ENCODE data around the gene PLXDC2. TPM values are rescaled to one million over a fixed set of nuclear protein-coding genes. Genes with fewer than 3 reads are reported as not detected.
"Not testable (repeated sequence)": the region's sequence is repeated elsewhere in the genome, so short reads cannot be mapped to it uniquely, and the experiment has no call there.

PLXDC2 gene
- not detected for total RNA-seq

DNA sequence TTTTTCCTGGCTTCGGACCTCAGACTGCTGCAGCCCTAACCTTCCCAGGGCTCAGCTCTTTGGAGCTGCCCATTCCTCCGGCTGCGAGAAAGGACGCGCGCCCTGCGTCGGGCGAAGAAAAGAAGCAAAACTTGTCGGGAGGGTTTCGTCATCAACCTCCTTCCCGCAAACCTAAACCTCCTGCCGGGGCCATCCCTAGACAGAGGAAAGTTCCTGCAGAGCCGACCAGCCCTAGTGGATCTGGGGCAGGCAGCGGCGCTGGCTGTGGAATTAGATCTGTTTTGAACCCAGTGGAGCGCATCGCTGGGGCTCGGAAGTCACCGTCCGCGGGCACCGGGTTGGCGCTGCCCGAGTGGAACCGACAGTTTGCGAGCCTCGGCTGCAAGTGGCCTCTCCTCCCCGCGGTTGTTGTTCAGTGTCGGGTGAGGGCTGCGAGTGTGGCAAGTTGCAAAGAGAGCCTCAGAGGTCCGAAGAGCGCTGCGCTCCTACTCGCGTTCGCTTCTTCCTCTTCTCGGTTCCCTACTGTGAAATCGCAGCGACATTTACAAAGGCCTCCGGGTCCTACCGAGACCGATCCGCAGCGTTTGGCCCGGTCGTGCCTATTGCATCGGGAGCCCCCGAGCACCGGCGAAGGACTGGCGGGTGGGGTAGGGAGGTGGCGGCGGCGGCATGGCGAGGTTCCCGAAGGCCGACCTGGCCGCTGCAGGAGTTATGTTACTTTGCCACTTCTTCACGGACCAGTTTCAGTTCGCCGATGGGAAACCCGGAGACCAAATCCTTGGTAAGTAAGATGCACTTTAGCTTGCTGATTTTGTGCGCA is at the start of gene PLXDC2:
PLXDC2 (plus strand) TSS at position 22 of the 820 bp plus-strand sequence.
- Mint-ChIP-seq H3K27ac (no peak within 1 kb of the TSS), H3K9me3 (peaks cover 0 to 4% of the 10 kb centered on the region in 2 donors), H3K36me3 (peaks cover 0 to 10% of the 10 kb centered on the region in 2 donors)
- DNase-seq (ENCODE audit: low spot score in 2 of 2) (no peak), ATAC-seq (peak in 1 of 2 donors; percentile 20)

DNA sequence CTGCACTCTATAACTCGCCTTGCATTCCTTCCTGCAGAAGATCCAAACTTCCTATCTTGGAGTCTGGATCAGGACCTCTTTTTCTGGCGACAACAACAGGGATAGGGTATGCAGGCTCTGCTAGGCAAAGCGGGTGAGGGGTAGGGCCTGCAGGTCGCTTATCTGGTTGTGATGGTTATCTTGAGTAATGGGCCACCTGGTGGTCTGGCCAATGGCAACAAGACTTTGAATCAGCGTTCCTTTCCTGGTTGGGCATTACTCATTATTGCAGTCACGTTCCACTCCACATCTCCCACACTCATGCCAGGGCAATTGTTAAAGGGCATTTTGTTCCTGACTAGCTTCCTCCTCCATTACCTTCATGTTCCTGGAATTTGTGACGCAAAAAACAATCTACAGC is 48.4 kb upstream of the PLXDC2 start:
- Mint-ChIP-seq H3K36me3 (no peaks in the 10 kb centered on the region), H3K27ac (no peak overlapping the region), H3K9me3 (peaks cover 6 to 9% of the 10 kb centered on the region in 2 donors)
- DNase-seq (ENCODE audit: low spot score in 2 of 2): no peak
- ATAC-seq: no peak

DNA sequence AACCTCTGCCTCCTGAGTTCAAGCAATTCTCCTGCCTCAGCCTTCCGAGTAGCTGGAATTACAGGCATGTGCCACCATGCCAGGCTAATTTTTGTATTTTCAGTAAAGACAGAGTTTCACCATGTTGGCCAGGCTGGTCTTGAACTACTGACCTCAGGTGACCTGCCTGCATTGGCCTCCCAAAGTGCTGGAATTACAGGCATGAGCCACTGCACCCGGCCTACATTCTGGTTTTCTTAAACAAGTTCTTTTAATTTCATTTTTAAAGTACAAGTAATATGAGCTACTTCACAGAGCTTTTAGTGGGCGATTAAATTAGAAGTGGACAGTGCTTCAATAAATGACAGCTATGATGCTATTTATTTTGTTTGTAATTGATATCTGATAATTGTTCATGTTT is 46.4 kb upstream of the PLXDC2 start:
- not testable (repeated sequence) for DNase-seq (ENCODE audit: low spot score in 2 of 2); H3K27ac Mint-ChIP-seq; ATAC-seq

DNA sequence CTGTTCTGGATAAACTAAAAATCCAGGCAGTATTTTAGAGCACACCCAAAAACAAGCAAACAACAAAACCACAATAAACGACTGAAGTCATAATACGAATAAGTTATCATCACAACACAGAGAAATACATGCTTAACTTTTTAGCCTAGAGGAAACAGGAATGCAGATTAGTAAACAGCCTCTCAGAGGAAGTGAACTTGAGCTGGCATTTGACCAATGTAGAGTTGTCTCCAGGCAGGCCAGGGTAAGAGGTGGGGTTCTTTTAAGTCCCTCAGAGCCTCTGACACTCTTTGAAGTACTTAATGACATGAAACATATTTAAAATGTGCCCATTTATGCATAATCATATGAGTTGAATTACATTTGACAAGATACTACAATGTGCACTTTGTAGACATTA is 43.3 kb upstream of the PLXDC2 start:
- Mint-ChIP-seq H3K9me3 (peaks cover 4 to 8% of the 10 kb centered on the region in 2 donors), H3K27ac (no peak overlapping the region), H3K36me3 (no peaks in the 10 kb centered on the region)
- DNase-seq (ENCODE audit: low spot score in 2 of 2) (no peak), ATAC-seq (no peak)

More for the DNA sequence above, 46.4 kb upstream of the PLXDC2 start:
- not testable (repeated sequence) for H3K9me3 Mint-ChIP-seq, H3K36me3 Mint-ChIP-seq

DNA sequence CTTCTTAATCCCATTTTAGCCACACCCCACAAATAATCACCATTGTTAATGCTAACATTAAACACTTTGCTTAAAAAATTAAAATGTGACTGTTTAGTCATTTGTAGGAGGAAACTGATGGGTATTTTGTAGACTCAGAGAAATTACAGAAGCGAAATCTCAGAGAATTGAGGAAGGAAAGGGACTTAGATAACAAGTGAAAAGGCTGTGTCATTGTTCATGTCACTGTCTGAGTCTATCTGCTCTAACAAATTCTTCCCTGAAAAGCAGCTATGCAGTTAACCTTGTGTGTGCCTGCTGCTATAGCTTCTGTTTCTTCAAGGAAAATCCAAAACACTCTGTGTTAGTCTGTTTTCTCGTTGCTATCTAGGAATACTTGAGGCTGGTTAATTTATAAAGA is 40.9 kb upstream of the PLXDC2 start:
- Mint-ChIP-seq H3K36me3 (no peaks in the 10 kb centered on the region), H3K9me3 (peaks cover 4 to 8% of the 10 kb centered on the region in 2 donors), H3K27ac (no peak overlapping the region)
- DNase-seq (ENCODE audit: low spot score in 2 of 2) (no peak), ATAC-seq (no peak)

DNA sequence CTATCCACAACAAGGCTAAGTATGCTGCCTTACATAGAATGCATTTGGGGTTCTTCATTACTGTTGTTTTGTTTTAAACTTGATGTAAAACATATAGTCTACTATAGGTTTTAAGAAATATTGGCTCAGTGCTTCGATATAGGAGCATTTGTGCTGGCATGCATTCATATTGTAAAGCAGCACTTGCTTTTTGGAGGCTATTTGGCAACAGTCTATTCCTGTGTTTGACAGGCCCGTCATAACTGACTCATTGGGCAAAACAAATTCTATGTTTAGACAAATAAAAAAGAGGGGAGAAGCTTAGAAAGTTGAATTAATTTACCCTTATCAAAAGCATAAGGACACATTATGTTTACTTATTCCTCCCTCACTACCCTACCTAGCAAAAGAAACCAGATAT is 38.4 kb upstream of the PLXDC2 start:
- Mint-ChIP-seq H3K27ac (no peak overlapping the region), H3K9me3 (peaks cover 11 to 18% of the 10 kb centered on the region in 2 donors), H3K36me3 (no peaks in the 10 kb centered on the region)
- no peak for DNase-seq (ENCODE audit: low spot score in 2 of 2)
- ATAC-seq: no peak

DNA sequence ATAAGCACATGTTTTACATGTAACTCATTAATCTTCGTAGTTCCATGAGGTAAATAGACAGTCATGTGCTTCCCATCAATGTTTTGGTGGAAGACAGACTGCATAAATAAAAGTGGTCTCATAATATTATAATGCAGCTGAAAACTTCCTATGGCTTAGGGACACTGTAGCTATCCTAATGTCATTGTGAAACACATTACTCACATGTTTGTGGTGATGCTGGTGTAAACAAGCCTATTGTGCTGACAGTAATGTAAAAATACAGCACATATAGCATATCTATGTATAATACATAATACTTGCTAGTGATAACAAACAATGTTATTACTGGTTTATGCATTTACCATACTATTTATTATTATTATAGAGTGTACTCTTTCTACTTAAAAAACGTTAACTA is 37.2 kb upstream of the PLXDC2 start:
- no peak for ATAC-seq
- H3K9me3 Mint-ChIP-seq: peaks cover 12 to 18% of the 10 kb centered on the region in 2 donors
- H3K27ac Mint-ChIP-seq: no peak overlapping the region
- no peaks in the 10 kb centered on the region for H3K36me3 Mint-ChIP-seq
- DNase-seq (ENCODE audit: low spot score in 2 of 2): no peak

DNA sequence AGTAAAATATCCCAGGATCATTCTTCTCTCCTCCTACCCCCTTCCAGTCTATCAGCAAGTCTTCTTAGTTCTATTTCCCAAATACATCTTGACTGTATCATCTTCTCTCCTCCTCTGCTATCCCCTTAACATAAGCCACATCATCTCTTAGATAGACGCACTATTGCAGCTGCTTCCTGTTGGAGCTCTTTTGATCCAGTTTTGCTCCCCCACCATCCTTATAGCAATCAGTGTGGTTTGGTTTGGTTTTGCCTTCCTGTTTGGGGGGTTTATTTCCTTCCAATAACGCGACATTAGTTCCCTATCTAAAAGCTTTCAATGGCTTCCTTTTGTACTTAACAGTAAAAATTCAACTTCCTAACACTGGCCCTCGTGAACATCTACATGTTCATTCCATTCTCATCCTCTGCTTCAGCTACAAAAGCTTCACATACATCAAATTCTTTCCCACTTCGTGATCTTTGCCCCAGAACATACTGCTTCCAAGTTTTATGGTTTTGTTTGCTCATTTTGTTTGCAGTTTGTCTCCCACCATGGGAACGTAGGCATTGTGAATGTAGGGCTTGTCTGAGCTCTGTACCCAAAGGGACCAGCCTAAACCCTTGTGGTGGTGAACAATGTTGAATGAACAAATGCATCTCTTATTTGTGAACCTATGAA is 33.7 kb upstream of the PLXDC2 start:
- ATAC-seq: no peak
- peaks cover 8 to 15% of the 10 kb centered on the region in 2 donors for H3K9me3 Mint-ChIP-seq
- no peaks in the 10 kb centered on the region for H3K36me3 Mint-ChIP-seq
- H3K27ac Mint-ChIP-seq: no peak overlapping the region
- DNase-seq (ENCODE audit: low spot score in 2 of 2): no peak

DNA sequence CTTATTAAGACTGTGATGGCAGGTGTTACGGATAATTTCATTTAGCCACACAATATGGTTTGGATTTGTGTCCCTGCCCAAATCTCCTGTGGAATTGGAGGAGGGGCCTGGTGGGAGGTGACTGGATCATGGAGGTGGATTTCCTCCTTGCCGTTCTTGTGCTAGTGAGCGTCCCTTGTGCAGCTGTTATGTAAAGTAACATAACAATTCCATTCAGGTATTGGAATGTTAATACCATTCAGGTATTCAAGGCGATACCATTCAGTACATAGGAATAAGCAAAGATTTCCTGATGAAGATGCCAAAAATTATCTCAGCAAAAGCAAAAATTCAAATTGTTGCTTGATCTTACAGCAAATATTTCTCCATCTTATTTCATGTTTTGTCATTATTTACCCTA is 32.5 kb upstream of the PLXDC2 start:
- DNase-seq (ENCODE audit: low spot score in 2 of 2): no peak
- no peak overlapping the region for H3K27ac Mint-ChIP-seq
- peaks cover 8 to 12% of the 10 kb centered on the region in 2 donors for H3K9me3 Mint-ChIP-seq
- ATAC-seq: no peak
- no peaks in the 10 kb centered on the region for H3K36me3 Mint-ChIP-seq

DNA sequence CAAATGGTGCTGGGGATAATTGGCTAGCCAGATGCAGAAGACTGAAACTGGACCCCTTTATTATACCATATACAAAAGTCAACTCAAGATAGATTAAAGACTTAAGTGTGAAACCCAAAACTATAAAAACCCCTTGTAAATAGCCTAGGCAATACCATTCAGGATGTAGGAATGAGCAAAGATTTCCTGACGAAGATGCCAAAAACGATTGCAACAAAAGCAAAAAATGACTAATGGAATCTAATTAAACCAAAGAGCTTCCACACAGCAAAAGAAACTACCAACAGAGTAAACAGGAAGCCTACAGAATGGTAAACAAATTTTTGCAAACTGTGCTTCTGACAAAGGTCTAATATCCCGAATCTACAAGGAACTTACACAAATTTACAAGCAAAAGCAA is 30.9 kb upstream of the PLXDC2 start:
- no peaks in the 10 kb centered on the region for H3K36me3 Mint-ChIP-seq
- H3K9me3 Mint-ChIP-seq: peaks cover 8 to 10% of the 10 kb centered on the region in 2 donors
- DNase-seq (ENCODE audit: low spot score in 2 of 2) (no peak), ATAC-seq (no peak)
- no peak overlapping the region for H3K27ac Mint-ChIP-seq

DNA sequence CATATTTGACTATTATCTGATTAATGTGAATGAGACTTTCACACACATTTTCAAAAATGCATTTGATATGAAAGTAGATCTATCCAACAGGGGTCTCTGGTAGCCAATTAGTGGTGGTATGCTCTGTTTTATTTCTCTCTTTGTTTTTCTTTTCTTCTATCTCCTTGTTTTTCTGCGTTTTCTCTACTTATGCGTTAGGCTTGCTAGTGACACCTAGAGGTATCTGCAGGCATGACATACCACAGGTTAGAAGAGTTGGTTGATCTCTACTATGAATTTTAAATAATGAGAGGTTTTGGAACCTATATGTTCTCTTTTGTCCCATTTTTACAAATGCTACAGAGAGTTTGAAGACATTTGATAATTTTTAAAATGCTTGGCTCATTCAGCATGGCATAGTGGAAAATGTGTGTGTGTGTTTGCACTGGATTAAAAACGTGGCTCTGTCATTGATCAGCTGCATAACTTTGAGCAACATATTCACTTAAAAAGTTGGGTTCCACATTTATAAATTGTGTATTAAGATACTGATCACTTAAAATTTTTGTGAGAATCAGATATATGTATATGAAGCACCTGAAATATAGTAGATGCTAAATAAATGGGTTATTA is 28.1 kb upstream of the PLXDC2 start:
- H3K27ac Mint-ChIP-seq: no peak overlapping the region
- DNase-seq (ENCODE audit: low spot score in 2 of 2): peak in 1 of 2 donors; percentile 3
- no peak for ATAC-seq

DNA sequence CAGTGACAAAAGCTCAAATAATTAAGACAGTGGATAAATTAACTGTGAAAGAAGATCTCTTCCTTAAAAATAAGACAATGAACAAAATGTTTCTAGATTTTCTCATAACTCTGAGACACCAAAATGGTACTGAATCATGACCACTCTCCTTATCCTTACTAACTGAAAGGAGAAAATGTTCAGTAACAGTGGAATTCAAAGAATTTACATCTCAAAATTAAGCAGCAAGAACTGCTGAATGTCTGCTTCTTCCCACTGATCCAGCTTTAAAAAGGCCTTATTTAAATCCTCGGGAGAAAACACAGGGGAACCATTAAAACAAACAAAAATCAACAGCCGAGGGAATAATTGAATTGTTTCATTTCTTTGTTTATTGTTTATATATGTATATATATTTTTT is 27.3 kb upstream of the PLXDC2 start:
- ATAC-seq: no peak

More for the DNA sequence above, 28.1 kb upstream of the PLXDC2 start:
- Mint-ChIP-seq H3K36me3 (no peaks in the 10 kb centered on the region), H3K9me3 (no peaks in the 10 kb centered on the region)

DNA sequence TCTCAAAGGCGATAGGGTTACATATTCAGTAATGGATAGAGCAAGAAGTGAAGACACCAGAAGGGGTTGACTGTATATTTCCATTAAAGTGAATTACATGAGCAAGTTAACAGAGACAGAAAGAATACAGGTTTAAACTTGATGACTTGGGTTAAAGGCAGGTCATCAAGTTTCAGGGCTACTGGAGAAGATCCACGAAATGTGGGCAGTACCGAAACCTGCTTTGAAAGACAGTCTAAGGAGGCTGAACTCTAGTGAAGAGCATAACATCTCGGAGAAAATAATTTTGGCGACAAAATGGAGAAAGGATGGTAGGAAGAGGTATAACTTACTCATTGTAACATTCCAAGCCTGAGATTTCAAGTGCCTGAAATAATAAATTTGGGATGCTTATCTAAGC is 26.6 kb upstream of the PLXDC2 start:
- no peak for DNase-seq (ENCODE audit: low spot score in 2 of 2)
- no peak overlapping the region for H3K27ac Mint-ChIP-seq
- H3K36me3 Mint-ChIP-seq: no peaks in the 10 kb centered on the region
- ATAC-seq: no peak
- H3K9me3 Mint-ChIP-seq: no peaks in the 10 kb centered on the region

More for the DNA sequence above, 27.3 kb upstream of the PLXDC2 start:
- Mint-ChIP-seq H3K9me3 (no peaks in the 10 kb centered on the region), H3K27ac (no peak overlapping the region), H3K36me3 (no peaks in the 10 kb centered on the region)
- no peak for DNase-seq (ENCODE audit: low spot score in 2 of 2)

DNA sequence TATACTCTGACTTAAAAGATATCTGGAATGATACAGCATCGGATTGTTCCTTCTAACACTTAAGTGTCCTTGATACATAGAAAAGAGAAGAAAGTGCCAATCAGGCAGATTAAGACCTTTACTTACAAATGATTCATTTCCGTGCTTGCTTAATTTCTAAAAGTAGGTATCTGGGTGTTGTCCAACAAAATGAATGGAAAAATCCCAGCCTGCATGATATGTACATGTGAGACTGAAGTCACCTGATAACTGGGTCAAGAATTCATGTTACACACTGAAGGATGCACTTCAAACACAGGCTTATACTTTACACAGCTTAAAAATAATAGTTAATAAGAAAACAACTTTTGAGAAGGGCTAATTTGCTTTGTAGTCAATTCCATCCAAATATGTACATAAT is 25.2 kb upstream of the PLXDC2 start:
- ATAC-seq (no peak), DNase-seq (ENCODE audit: low spot score in 2 of 2) (no peak)
- no peak overlapping the region for H3K27ac Mint-ChIP-seq
- H3K9me3 Mint-ChIP-seq: no peaks in the 10 kb centered on the region
- no peaks in the 10 kb centered on the region for H3K36me3 Mint-ChIP-seq

DNA sequence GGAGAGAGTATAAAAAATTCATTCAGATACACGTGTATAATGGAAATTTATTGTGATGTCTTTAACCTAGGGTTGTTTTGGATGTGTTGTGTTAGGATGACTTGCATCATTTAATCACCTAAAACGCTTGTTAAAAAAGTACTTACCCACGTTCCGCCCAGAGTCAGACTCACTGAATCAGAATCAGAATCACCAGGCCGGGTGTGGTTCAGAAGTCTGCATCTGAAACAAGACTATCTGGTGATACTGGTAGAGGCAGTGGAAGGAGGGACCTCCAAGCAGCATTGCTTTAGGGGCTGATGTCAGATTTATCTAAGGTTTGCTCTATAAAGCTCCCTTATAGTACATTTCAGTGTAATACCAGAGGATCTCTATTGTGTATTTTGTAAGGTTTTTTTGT is 20.5 kb upstream of the PLXDC2 start:
- no peak for ATAC-seq
- DNase-seq (ENCODE audit: low spot score in 2 of 2): no peak
- H3K9me3 Mint-ChIP-seq: peaks cover 0 to 3% of the 10 kb centered on the region in 2 donors
- no peak overlapping the region for H3K27ac Mint-ChIP-seq
- H3K36me3 Mint-ChIP-seq: no peaks in the 10 kb centered on the region

DNA sequence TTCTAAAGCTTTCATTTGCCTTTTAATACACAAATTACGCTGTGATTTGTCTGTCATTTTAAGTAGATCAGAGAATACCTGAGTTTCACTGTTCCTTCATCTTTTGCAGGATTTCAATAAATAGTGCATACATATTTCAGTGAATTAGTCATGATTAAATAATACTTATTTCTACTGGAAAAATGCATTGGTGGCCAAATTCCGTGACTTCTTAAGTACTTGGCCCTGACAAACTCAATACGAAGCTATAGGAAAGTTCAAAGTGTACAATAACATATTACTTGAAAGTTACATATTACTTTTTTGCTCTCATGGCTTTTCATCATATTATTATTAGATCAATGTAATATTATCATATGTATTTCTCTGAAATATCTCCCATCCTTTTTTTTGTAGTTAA is 16.1 kb upstream of the PLXDC2 start:
- DNase-seq (ENCODE audit: low spot score in 2 of 2) (no peak), ATAC-seq (no peak)
- Mint-ChIP-seq H3K9me3 (peaks cover 0 to 3% of the 10 kb centered on the region in 2 donors), H3K36me3 (no peaks in the 10 kb centered on the region), H3K27ac (no peak overlapping the region)

DNA sequence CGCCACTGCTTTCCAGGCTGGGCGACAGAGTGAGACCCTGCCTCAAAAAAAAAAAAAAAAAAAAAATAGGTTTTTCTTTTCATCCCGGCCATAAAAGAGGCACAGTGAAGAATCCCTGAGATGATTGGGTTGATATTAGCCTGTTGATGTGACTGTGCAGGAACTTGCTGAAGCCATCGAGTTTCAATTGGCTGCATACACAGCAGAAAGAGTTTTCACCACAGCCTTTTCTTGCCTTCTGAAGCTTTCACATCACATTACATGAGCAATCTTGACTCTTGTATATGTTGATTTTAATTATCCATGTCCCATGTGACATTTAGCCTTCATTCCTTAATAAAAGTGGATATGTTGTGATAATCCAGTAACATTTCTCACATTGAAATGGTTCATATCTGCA is 14.9 kb upstream of the PLXDC2 start:
- Mint-ChIP-seq H3K27ac (no peak overlapping the region), H3K36me3 (no peaks in the 10 kb centered on the region), H3K9me3 (peaks cover 3 to 6% of the 10 kb centered on the region in 2 donors)
- ATAC-seq (no peak), DNase-seq (ENCODE audit: low spot score in 2 of 2) (no peak)
